GM23338 (cell line): Measurements from ENCODE around the gene SHC4. TPM values are rescaled to one million over a fixed set of nuclear protein-coding genes. Genes with fewer than 3 reads are reported as not detected.

Source experiments
- ATAC-seq: fragments of 200-7000 bp; cut with Tn5 transposase; 3 replicates; pipeline ENCODE4 v1.9.1; 2020
- DNase-seq: peaks from one replicate; pipeline ENCODE4 v3.0.0-alpha.2; 2015; ENCODE audit warnings: low spot score
- H2AFZ ChIP-seq: fragments of 200-600 bp; sonication (generic); 2 replicates; pipeline ENCODE4 v1.8.0; 2016; ENCODE audit warnings: antibody characterized with exemption, mild to moderate bottlenecking, moderate library complexity
- H3F3A ChIP-seq: fragments of 200-600 bp; sonication (generic); replicated peaks from 2 replicates; pipeline ENCODE4 v1.8.0; 2017; ENCODE audit warnings: antibody characterized with exemption, mixed run types, low read depth
- H3K27ac ChIP-seq: fragments of 200-600 bp; sonication (generic); 2 replicates; pipeline ENCODE4 v1.6.1; 2016; ENCODE audit warnings: low read depth
- H3K27me3 ChIP-seq: fragments of 200-600 bp; sonication (generic); 2 replicates; pipeline ENCODE4 v1.8.0; 2016; ENCODE audit warnings: mild to moderate bottlenecking, mixed run types, moderate library complexity; ENCODE audit not compliant: insufficient read depth
- H3K36me3 ChIP-seq: fragments of 200-600 bp; sonication (generic); 2 replicates; pipeline ENCODE4 v1.8.0; 2016; ENCODE audit warnings: mild to moderate bottlenecking; ENCODE audit not compliant: insufficient read depth
- H3K4me1 ChIP-seq: fragments of 200-600 bp; sonication (generic); 2 replicates; pipeline ENCODE4 v1.8.0; 2016; ENCODE audit warnings: mild to moderate bottlenecking, moderate library complexity; ENCODE audit not compliant: insufficient read depth
- H3K4me2 ChIP-seq: fragments of 200-600 bp; sonication (generic); 2 replicates; pipeline ENCODE4 v1.7.1; 2017; ENCODE audit warnings: mixed run types
- H3K4me3 ChIP-seq: fragments of 200-600 bp; sonication (generic); 2 replicates; pipeline ENCODE4 v1.6.1; 2016; ENCODE audit warnings: mixed run types
- H3K79me2 ChIP-seq: fragments of 200-600 bp; sonication (generic); replicated peaks from 2 replicates; pipeline ENCODE4 v1.8.0; 2017; ENCODE audit warnings: mild to moderate bottlenecking; ENCODE audit not compliant: insufficient read depth
- H3K9me2 ChIP-seq: fragments of 200-600 bp; sonication (generic); 2 replicates; pipeline ENCODE4 v1.8.0; 2017; ENCODE audit not compliant: insufficient read depth
- H4K20me1 ChIP-seq: fragments of 200-600 bp; sonication (generic); replicated peaks from 2 replicates; pipeline ENCODE4 v1.8.0; 2017; ENCODE audit warnings: mild to moderate bottlenecking; ENCODE audit not compliant: insufficient read depth
- H3K27ac Mint-ChIP-seq: 2 replicates; pipeline ENCODE4 v1.8.0; 2020; ENCODE audit warnings: inconsistent platforms, mild to moderate bottlenecking, moderate library complexity, mixed read lengths
- H3K27me3 Mint-ChIP-seq: 3 replicates; pipeline ENCODE4 v1.8.0; 2022; ENCODE audit warnings: low read depth, mild to moderate bottlenecking, moderate library complexity, mixed read lengths, inconsistent platforms; ENCODE audit not compliant: insufficient read depth, poor library complexity
- H3K36me3 Mint-ChIP-seq: 3 replicates; pipeline ENCODE4 v1.8.0; 2021; ENCODE audit warnings: low read depth, mild to moderate bottlenecking, inconsistent platforms, moderate library complexity, mixed read lengths
- H3K4me1 Mint-ChIP-seq: 3 replicates; pipeline ENCODE4 v1.8.0; 2020; ENCODE audit warnings: mild to moderate bottlenecking, inconsistent platforms, mixed read lengths
- H3K4me3 Mint-ChIP-seq: 3 replicates; pipeline ENCODE4 v1.8.0; 2021; ENCODE audit warnings: moderate library complexity, mild to moderate bottlenecking, inconsistent platforms, mixed read lengths
- H3K9me3 Mint-ChIP-seq: 3 replicates; pipeline ENCODE4 v1.8.0; 2020; ENCODE audit warnings: moderate library complexity, mild to moderate bottlenecking, inconsistent platforms, mixed read lengths
- EZH2 ChIP-seq: fragments of 200-600 bp; sonication (generic); IDR thresholded peaks from one replicate; pipeline ENCODE4 v1.8.0; 2017; ENCODE audit warnings: antibody characterized with exemption, mild to moderate bottlenecking, low read depth; ENCODE audit not compliant: unreplicated experiment
- EZH2phosphoT487 ChIP-seq: fragments of 200-600 bp; sonication (generic); IDR thresholded peaks from one replicate; pipeline ENCODE4 v1.8.1; 2018; ENCODE audit warnings: antibody characterized with exemption; ENCODE audit not compliant: unreplicated experiment
- JUNB ChIP-seq: IDR thresholded peaks from one replicate; pipeline ENCODE4 v1.6.1; 2016; ENCODE audit warnings: antibody characterized with exemption; ENCODE audit not compliant: unreplicated experiment
- NANOG ChIP-seq: IDR thresholded peaks from 2 replicates; pipeline ENCODE4 v1.6.1; 2016; ENCODE audit warnings: antibody characterized with exemption, borderline replicate concordance
- POLR2AphosphoS5 ChIP-seq: IDR thresholded peaks from 2 replicates; pipeline ENCODE4 v1.6.1; 2016; ENCODE audit warnings: antibody characterized with exemption, low read depth
- STAT1 ChIP-seq: IDR thresholded peaks from one replicate; pipeline ENCODE4 v1.6.1; 2016; ENCODE audit warnings: antibody characterized with exemption; ENCODE audit not compliant: unreplicated experiment
- ZNF114 ChIP-seq: fragments of 250-450 bp; sonication (Bioruptor Pico); IDR thresholded peaks from 2 replicates; pipeline ENCODE4 v1.5.0; 2020; ENCODE audit warnings: mild to moderate bottlenecking, moderate library complexity
- ZNF331 ChIP-seq: fragments of 250-450 bp; sonication (Bioruptor Pico); IDR thresholded peaks from 2 replicates; pipeline ENCODE4 v1.5.0; 2020; ENCODE audit warnings: low read depth, mild to moderate bottlenecking, moderate library complexity
- polyA plus RNA-seq: library from polyadenylated mRNA; unstranded; fragments of >200 nt; fragmentation: Nextera tagmentation; extraction: Ambion mirVana; gene quantifications from 2 replicates; pipeline ENCODE4 v1.2.1, GENCODE V29; 2016
- total RNA-seq: library from RNA; depleted of rRNA; stranded (reverse); fragments of >200 nt; shearing (Covaris generic); gene quantifications from 2 replicates; pipeline ENCODE4 v1.2.3, GENCODE V29; 2014
- TF ChIP-seq, protein P1 (sequence below): IDR thresholded peaks from one replicate; pipeline ENCODE4 v1.6.1; 2018; ENCODE audit warnings: antibody characterized with exemption; ENCODE audit not compliant: unreplicated experiment
- TF ChIP-seq, protein P2 (sequence below), 2 experiments: fragments of 200-600 bp in 1 of 2; sonication (generic) in 1 of 2; conservative IDR thresholded peaks; 2 replicates each; pipeline versions ENCODE4 v1.5.1 to v1.6.1; 2016 to 2017; ENCODE audit warnings: antibody characterized with exemption in 2 of 2, low read depth in 2 of 2, mild to moderate bottlenecking in 2 of 2, moderate library complexity in 1 of 2
- TF ChIP-seq, protein P3 (sequence below): IDR thresholded peaks from 2 replicates; pipeline ENCODE4 v1.6.1; 2016; ENCODE audit warnings: antibody characterized with exemption

SHC4 gene
- total and polyA plus RNA-seq, 2 experiments from 2014 or later, result 0.21 to 0.32 TPM

DNA sequence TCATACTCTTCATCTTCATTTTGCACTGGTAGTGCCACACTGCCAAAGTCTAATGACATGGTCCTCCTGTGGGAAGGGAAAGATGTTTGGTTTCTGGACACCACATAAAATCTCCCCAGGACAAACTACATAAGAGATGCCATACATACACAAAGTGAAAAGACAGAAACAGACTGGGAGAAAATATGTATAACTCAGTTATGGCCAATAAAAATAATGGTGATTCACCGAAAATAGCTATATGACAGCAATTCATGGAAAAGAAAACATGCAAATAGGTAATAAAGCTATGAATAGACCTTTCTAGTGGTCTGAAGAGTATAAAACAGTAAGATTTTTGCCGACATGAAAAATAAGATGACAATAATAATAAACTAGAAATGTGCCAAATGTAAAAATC, 158.1 kb downstream of the SHC4 start (continued):
- no peak for TF ChIP-seq STAT1
- TF ChIP-seq NANOG, result no peak

DNA sequence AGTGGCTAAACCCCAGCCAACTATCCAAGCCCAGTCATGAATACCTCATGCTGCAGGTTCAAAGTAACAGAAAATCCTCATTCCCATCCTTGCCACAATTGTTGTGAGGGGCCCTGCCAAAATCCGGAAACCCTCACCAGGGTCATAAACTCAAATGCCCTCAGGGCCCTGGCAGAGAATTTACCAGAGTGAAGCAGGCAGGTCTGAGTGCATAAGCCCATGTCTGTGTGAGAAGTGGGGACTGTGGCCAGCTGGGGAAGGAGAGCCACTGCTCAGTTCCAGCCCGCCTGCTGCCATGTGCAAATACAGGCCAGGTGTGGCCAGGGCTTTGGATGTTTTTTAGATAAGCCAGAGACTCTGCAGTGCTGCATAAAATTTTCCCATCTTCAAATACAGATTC, 159.8 kb downstream of the SHC4 start:
- no peaks in the 10 kb centered on the region for H3K27me3 Mint-ChIP-seq
- no peaks in the 10 kb centered on the region for H3K36me3 ChIP-seq
- ATAC-seq, result no peak
- no peak overlapping the region for H3K4me3 ChIP-seq
- peaks cover 14% of the 10 kb centered on the region; the same call in 1 of the 2 replicates for H4K20me1 ChIP-seq
- no peak overlapping the region for H3K27ac Mint-ChIP-seq
- peaks cover 34% of the 10 kb centered on the region for H3K4me1 Mint-ChIP-seq
- no peaks in the 10 kb centered on the region for H3K9me2 ChIP-seq
- no peak overlapping the region for H3K4me2 ChIP-seq
- H2AFZ ChIP-seq, result no peak overlapping the region
- no peaks in the 10 kb centered on the region for H3F3A ChIP-seq
- no peak overlapping the region for H3K27ac ChIP-seq
- H3K79me2 ChIP-seq, result peaks cover 62% of the 10 kb centered on the region
- no peak for TF ChIP-seq JUNB
- TF ChIP-seq EZH2, result no peak
- TF ChIP-seq, protein P1, sequence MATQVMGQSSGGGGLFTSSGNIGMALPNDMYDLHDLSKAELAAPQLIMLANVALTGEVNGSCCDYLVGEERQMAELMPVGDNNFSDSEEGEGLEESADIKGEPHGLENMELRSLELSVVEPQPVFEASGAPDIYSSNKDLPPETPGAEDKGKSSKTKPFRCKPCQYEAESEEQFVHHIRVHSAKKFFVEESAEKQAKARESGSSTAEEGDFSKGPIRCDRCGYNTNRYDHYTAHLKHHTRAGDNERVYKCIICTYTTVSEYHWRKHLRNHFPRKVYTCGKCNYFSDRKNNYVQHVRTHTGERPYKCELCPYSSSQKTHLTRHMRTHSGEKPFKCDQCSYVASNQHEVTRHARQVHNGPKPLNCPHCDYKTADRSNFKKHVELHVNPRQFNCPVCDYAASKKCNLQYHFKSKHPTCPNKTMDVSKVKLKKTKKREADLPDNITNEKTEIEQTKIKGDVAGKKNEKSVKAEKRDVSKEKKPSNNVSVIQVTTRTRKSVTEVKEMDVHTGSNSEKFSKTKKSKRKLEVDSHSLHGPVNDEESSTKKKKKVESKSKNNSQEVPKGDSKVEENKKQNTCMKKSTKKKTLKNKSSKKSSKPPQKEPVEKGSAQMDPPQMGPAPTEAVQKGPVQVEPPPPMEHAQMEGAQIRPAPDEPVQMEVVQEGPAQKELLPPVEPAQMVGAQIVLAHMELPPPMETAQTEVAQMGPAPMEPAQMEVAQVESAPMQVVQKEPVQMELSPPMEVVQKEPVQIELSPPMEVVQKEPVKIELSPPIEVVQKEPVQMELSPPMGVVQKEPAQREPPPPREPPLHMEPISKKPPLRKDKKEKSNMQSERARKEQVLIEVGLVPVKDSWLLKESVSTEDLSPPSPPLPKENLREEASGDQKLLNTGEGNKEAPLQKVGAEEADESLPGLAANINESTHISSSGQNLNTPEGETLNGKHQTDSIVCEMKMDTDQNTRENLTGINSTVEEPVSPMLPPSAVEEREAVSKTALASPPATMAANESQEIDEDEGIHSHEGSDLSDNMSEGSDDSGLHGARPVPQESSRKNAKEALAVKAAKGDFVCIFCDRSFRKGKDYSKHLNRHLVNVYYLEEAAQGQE, result no peak
- TF ChIP-seq POLR2AphosphoS5, result no peak
- TF ChIP-seq, protein P2, sequence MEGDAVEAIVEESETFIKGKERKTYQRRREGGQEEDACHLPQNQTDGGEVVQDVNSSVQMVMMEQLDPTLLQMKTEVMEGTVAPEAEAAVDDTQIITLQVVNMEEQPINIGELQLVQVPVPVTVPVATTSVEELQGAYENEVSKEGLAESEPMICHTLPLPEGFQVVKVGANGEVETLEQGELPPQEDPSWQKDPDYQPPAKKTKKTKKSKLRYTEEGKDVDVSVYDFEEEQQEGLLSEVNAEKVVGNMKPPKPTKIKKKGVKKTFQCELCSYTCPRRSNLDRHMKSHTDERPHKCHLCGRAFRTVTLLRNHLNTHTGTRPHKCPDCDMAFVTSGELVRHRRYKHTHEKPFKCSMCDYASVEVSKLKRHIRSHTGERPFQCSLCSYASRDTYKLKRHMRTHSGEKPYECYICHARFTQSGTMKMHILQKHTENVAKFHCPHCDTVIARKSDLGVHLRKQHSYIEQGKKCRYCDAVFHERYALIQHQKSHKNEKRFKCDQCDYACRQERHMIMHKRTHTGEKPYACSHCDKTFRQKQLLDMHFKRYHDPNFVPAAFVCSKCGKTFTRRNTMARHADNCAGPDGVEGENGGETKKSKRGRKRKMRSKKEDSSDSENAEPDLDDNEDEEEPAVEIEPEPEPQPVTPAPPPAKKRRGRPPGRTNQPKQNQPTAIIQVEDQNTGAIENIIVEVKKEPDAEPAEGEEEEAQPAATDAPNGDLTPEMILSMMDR (conservative IDR thresholded peaks at IDR 0.05; ENCODE audit: low read depth in 2 of 2), result no peak
- no peak for TF ChIP-seq EZH2phosphoT487
- TF ChIP-seq ZNF114 (CRISPR knock-in tag), result no peak
- no peak for TF ChIP-seq STAT1
- TF ChIP-seq, protein P3, sequence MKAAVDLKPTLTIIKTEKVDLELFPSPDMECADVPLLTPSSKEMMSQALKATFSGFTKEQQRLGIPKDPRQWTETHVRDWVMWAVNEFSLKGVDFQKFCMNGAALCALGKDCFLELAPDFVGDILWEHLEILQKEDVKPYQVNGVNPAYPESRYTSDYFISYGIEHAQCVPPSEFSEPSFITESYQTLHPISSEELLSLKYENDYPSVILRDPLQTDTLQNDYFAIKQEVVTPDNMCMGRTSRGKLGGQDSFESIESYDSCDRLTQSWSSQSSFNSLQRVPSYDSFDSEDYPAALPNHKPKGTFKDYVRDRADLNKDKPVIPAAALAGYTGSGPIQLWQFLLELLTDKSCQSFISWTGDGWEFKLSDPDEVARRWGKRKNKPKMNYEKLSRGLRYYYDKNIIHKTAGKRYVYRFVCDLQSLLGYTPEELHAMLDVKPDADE, result no peak
- no peak for TF ChIP-seq ZNF331 (CRISPR knock-in tag)
- no peak for TF ChIP-seq NANOG
- H3K27me3 ChIP-seq, result no peaks in the 10 kb centered on the region
- peaks cover 13% of the 10 kb centered on the region for H3K4me1 ChIP-seq
- no peaks in the 10 kb centered on the region for H3K9me3 Mint-ChIP-seq
- H3K36me3 Mint-ChIP-seq, result no peaks in the 10 kb centered on the region
- no peak for DNase-seq
- H3K4me3 Mint-ChIP-seq, result no peak overlapping the region
